ENCODE results near the gene EXOC4.

GRCh38 chr7:133252506-133252857 is 396 bp upstream of the EXOC4 start:
- TF ChIP-seq POLR2AphosphoS5 (IDR thresholded peaks at IDR 0.05; ENCODE audit: borderline replicate concordance, low read depth, low read length) (no peak), EZH2 (IDR thresholded peaks at IDR 0.05) (no peak)

All from SK-N-MC (cell line).